Duodenal mucosa (tissue), 2 donors: Measurements from ENCODE around the gene CDC5L.

Experiments used
- H3K27ac ChIP-seq: one replicate; pipeline ENCODE4 v1.7.0; 2013; ENCODE audit warnings: low read depth, low read length
- H3K27me3 ChIP-seq, 2 donors: one replicate each; pipeline ENCODE4 v1.7.0; 2013; ENCODE audit warnings: low read length in 2 of 2, control low read depth in 1 of 2; ENCODE audit not compliant: insufficient read depth in 2 of 2, control insufficient read depth in 1 of 2
- H3K36me3 ChIP-seq, 2 donors: one replicate each; pipeline ENCODE4 v1.7.0; 2013; ENCODE audit warnings: low read length in 2 of 2, control low read depth in 1 of 2; ENCODE audit not compliant: insufficient read depth in 2 of 2, control insufficient read depth in 1 of 2
- H3K4me1 ChIP-seq, 2 donors: one replicate each; pipeline ENCODE4 v1.7.0; 2013; ENCODE audit warnings: low read length in 2 of 2, control low read depth in 1 of 2; ENCODE audit not compliant: insufficient read depth in 2 of 2, control insufficient read depth in 1 of 2
- H3K4me3 ChIP-seq, 2 donors: one replicate each; pipeline ENCODE4 v1.7.0; 2013; ENCODE audit warnings: low read length in 2 of 2, low read depth in 1 of 2
- H3K9ac ChIP-seq, 2 donors: one replicate each; pipeline ENCODE4 v1.7.0; 2013; ENCODE audit warnings: low read length in 2 of 2, low read depth in 1 of 2
- H3K9me3 ChIP-seq, 2 donors: one replicate each; pipeline ENCODE4 v1.7.0; 2013; ENCODE audit warnings: low read length in 2 of 2, control low read depth in 1 of 2; ENCODE audit not compliant: control insufficient read depth in 1 of 2

The CDC5L gene

DNA sequence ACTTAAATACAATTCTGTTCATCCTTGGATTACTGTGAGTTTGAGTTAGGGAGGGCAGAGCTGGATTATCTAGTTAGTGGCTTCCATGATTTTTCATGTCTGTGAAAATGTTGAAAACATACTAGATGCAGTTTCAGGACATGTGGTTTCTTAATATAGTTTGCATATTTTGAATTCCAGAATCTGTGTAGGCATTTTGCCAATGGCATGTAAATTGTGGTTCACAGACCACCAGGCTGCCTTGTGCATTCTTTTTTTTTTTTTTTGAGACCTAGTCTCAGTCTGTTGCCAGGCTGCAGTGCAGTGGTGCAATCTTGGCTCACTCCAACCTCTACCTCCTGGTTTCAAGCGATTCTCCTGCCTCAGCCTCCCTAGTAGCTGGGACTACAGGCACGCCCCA, 42.8 kb downstream of the CDC5L start:
- Histone ChIP-seq H3K36me3 (peaks cover 5 to 41% of the 10 kb centered on the region in 2 donors), H3K9ac (no peak overlapping the region), H3K9me3 (no peaks in the 10 kb centered on the region), H3K4me3 (no peak overlapping the region), H3K4me1 (peaks cover 8 to 13% of the 10 kb centered on the region in 2 donors), H3K27ac (no peak overlapping the region), H3K27me3 (no peaks in the 10 kb centered on the region)

DNA sequence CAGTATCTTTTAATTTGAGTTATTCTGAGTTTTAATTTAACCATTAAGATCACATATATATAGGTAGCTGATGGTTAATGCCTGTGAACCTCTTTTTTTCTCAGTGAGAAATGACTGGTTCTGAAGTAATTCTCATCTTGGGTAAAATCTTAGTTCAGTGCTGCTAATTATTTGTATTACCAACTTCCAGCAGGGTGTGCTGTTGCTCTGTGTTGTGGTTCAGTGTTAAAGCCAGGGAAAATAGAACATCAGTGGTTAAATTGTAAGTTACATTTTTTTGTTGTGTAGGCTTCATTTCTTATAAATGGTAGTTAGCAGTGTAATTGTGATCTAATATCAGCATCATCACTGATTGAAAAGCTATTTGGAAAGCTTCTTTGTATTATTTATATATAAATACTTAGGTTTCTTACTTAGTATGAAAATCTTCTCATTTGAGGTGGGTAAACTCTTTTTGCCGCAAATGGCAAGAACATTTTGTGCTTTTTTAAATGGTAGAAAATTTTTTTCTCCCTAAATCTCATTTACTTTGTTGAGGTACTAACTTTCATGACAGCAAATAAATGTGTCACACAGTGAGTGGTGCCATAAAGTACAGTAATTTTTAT, 43.7 kb downstream of the CDC5L start:
- peaks cover 8 to 13% of the 10 kb centered on the region in 2 donors for H3K4me1 ChIP-seq
- no peaks in the 10 kb centered on the region for H3K9me3 ChIP-seq
- peaks cover 5 to 32% of the 10 kb centered on the region in 2 donors for H3K36me3 ChIP-seq
- no peak overlapping the region for H3K27ac ChIP-seq
- H3K4me3 ChIP-seq: no peak overlapping the region
- H3K27me3 ChIP-seq: no peaks in the 10 kb centered on the region
- no peak overlapping the region for H3K9ac ChIP-seq

DNA sequence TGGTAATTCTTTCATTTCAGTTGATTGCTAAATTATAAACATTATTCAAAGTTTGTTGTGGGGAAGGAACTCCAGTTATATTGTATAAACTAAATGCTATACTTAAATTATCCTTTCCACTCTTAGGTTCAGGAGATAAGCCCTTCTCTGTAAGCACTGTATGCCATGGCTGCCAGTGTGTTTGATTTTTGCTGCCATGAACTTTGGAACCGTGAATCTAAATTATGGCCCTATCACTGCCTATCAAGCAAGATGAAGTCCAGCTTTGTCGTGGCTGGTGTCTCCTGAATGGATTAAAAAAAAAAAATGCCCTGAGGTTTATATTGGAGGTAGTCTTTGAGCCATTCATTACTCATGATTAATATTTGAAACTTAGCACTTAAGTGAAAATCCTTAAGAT, 44.7 kb downstream of the CDC5L start:
- Histone ChIP-seq H3K4me1 (peaks cover 8 to 13% of the 10 kb centered on the region in 2 donors), H3K27ac (no peak overlapping the region), H3K9me3 (no peaks in the 10 kb centered on the region), H3K9ac (no peak overlapping the region), H3K4me3 (no peak overlapping the region), H3K36me3 (peaks cover 5 to 27% of the 10 kb centered on the region in 2 donors), H3K27me3 (no peaks in the 10 kb centered on the region)

DNA sequence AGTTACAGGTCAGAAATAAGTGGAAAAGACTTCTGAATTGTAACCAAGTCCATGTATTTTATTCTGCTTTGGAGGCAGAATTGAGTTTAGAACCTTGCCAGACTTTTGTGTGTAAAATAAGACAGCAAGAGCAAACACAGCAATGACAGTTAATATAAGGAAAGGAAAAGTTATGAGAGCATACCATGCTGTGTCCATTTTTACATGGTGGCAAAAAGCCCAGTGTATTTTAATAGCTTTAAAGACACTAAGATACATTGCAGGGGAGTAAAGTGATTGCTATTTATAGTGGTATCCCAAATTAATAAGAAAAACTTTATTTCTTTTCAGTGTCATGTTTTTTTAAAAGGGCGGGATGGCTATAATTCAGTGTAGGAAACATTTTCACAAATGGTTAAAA, 45.2 kb downstream of the CDC5L start:
- Histone ChIP-seq H3K27ac (no peak overlapping the region), H3K36me3 (peaks cover 5 to 27% of the 10 kb centered on the region in 2 donors), H3K4me3 (no peak overlapping the region), H3K9me3 (no peaks in the 10 kb centered on the region), H3K27me3 (no peaks in the 10 kb centered on the region), H3K9ac (no peak overlapping the region), H3K4me1 (peaks cover 8 to 13% of the 10 kb centered on the region in 2 donors)

DNA sequence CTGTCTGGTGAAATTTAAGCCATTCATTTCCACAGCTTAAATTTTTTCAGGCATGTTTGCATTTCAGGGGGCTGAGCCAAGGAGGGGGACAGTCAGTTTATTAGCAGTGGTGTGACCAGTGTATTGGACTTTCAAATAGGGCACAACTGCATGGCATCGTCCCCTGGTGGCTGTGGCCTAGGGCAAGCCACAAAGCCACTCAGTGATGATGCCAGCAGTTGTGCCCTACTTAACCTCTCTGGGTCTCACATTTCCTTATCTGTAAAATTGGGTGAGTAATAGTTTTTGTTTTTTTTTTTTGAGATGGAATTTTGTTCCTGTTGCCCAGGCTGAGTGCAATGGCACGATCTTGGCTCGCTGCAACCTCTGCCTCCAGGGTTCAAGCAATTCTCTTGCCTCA, 48.0 kb downstream of the CDC5L start:
- Histone ChIP-seq H3K9me3 (no peaks in the 10 kb centered on the region), H3K4me3 (no peak overlapping the region), H3K4me1 (peaks cover 8 to 13% of the 10 kb centered on the region in 2 donors), H3K27ac (no peak overlapping the region), H3K27me3 (no peaks in the 10 kb centered on the region), H3K36me3 (peaks cover 0 to 10% of the 10 kb centered on the region in 2 donors), H3K9ac (no peak overlapping the region)

DNA sequence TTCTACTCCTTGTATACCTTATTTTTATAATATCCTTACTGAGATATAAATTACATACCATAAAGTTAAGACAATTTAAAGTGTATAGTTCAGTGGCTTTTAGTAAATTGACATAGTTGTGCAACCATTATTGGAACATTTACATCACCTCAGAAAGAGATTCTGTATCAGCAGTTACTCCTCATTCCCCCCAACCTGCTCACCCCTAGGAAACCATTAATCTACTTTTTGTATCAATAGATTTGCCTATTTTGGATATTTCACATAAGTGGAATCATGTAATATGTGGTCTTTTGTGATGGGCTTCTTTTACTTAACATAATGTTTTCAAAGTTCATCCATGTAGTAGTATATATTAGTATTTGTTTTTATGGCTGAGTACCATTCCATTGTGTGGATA, 51.3 kb downstream of the CDC5L start:
- no peak overlapping the region for H3K27ac ChIP-seq
- peaks cover 0 to 13% of the 10 kb centered on the region in 2 donors for H3K36me3 ChIP-seq
- H3K9ac ChIP-seq: no peak overlapping the region
- H3K27me3 ChIP-seq: no peaks in the 10 kb centered on the region
- H3K9me3 ChIP-seq: peaks cover 4 to 9% of the 10 kb centered on the region in 2 donors
- no peaks in the 10 kb centered on the region for H3K4me1 ChIP-seq
- no peak overlapping the region for H3K4me3 ChIP-seq

DNA sequence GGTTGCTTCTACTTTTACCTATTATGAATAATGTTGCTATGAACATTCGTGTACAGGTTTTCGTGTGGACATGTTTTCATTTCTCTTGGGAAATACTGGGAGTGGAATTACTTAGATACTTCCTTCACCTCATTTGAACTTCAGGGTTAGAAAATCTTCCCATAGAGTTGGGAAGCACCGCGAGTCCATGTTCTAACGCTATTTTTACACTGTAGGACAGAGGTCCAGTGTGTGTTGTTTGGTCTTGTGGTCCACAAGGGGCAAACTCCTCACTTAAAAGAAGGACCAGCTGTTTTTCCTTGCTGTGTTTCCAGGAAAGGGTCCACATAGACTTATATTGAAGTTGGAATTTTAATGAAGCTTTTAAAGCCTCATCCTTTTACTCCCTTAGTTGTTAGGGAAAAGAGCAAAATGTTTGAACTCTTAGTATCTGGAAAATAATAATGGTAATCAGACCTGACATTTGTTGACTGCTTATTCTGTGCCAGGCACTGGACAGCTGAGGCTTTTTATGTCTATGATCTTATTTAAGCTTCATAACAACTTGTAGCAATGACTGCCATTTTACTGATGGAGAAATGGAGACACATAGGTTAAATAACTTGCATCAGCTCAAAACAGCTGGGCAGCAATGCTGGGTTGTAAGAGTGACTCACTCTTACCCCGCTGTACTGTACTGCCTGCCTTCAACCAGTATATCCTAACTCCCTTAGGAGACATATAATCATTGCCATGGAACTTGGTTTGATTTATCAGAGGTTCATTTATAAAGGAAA, 52.0 kb downstream of the CDC5L start:
- H3K4me1 ChIP-seq: no peaks in the 10 kb centered on the region
- no peaks in the 10 kb centered on the region for H3K27me3 ChIP-seq
- H3K27ac ChIP-seq: no peak overlapping the region
- peaks cover 4 to 9% of the 10 kb centered on the region in 2 donors for H3K9me3 ChIP-seq
- H3K36me3 ChIP-seq: peaks cover 0 to 11% of the 10 kb centered on the region in 2 donors
- no peak overlapping the region for H3K9ac ChIP-seq
- no peak overlapping the region for H3K4me3 ChIP-seq

DNA sequence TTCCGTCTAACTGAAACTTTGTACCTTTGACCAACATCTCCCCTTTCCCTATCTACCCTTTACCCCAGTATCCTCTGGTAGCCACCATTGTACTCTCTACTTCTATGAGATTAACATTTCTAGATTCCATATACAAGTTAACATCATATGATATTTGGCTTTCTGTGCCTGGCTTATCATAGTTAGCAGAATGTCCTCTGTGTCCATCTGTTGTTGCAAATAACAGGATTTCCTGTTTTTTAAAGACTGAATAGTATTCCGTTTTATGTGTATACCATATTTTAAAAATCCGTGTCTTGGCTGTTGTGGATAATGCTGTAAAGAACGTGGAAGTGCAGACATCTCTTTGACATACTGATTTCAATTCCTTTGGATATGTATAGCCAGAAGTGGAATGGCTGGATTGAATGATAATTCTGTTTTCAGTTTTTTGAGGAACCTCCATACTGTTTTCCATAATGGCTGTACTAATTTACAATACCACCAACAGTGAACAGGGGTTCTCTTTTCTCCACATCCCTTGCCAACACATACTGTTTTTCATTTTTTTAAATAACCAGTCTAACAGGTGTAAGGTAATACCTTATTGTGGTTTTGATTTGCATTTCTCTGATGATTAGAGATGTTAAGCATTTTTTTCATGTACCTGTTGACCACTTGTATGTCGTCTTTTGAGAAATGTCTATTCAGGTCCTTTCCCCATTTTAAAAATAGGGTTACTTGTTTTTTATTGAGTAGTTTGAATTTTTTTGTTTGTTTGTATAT, 53.8 kb downstream of the CDC5L start:
- H3K36me3 ChIP-seq: peaks cover 0 to 21% of the 10 kb centered on the region in 2 donors
- H3K4me3 ChIP-seq: no peak overlapping the region
- no peaks in the 10 kb centered on the region for H3K27me3 ChIP-seq
- H3K9me3 ChIP-seq: peaks cover 4 to 9% of the 10 kb centered on the region in 2 donors
- no peak overlapping the region for H3K27ac ChIP-seq
- no peaks in the 10 kb centered on the region for H3K4me1 ChIP-seq
- no peak overlapping the region for H3K9ac ChIP-seq

DNA sequence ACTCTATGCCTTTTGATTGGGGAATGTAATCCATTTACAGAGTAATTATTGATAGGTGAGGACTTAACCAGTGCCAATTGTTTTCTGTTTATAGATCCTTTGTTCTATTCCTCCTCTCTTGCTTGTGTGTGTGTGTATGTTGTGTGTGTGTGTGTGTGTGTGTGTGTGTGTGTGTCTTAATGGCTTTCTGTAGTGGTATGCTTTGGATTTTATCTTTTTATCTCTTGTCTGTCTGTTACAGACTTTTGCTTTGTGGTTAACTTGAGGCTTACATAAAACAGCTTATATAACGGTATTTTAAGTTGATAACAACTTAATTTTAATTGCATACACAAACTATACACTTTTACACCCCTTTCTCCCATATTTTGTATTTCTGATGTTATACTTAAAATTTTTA, 54.7 kb downstream of the CDC5L start:
- H3K4me1 ChIP-seq: no peaks in the 10 kb centered on the region
- H3K27ac ChIP-seq: no peak overlapping the region
- peaks cover 6 to 29% of the 10 kb centered on the region in 2 donors for H3K36me3 ChIP-seq
- peaks cover 4 to 9% of the 10 kb centered on the region in 2 donors for H3K9me3 ChIP-seq
- H3K27me3 ChIP-seq: no peaks in the 10 kb centered on the region
- no peak overlapping the region for H3K9ac ChIP-seq
- H3K4me3 ChIP-seq: no peak overlapping the region
